Skeletal muscle satellite cell (primary cell): ENCODE results near the gene PTGR2.
A peak's percentile ranks its signal among the peaks of the same experiment; 100 is the strongest.
"Not testable (repeated sequence)": the region's sequence is repeated elsewhere in the genome, so short reads cannot be mapped to it uniquely, and the experiment has no call there.

Experiments
- H3K27me3 ChIP-seq: 2 replicates; pipeline ENCODE4 v1.7.0; 2013; ENCODE audit warnings: low read length; ENCODE audit not compliant: control insufficient read depth, insufficient read depth
- H3K36me3 ChIP-seq: 2 replicates; pipeline ENCODE4 v1.7.0; 2013; ENCODE audit warnings: mild to moderate bottlenecking, control low read depth, low read length; ENCODE audit not compliant: insufficient read depth
- H3K4me1 ChIP-seq: 2 replicates; pipeline ENCODE4 v1.7.0; 2013; ENCODE audit warnings: low read length; ENCODE audit not compliant: control insufficient read depth, insufficient read depth
- H3K4me2 ChIP-seq: 2 replicates; pipeline ENCODE4 v1.7.0; 2013; ENCODE audit warnings: mild to moderate bottlenecking, low read length
- H3K4me3 ChIP-seq: 2 replicates; pipeline ENCODE4 v1.7.0; 2013; ENCODE audit warnings: low read length
- H3K9ac ChIP-seq: 2 replicates; pipeline ENCODE4 v1.7.0; 2013; ENCODE audit warnings: mild to moderate bottlenecking, low read depth, low read length, moderate library complexity
- H3K9me3 ChIP-seq: replicated peaks from 2 replicates; pipeline ENCODE4 v1.7.0; 2013; ENCODE audit warnings: mild to moderate bottlenecking, control low read depth, low read length

The PTGR2 gene

DNA sequence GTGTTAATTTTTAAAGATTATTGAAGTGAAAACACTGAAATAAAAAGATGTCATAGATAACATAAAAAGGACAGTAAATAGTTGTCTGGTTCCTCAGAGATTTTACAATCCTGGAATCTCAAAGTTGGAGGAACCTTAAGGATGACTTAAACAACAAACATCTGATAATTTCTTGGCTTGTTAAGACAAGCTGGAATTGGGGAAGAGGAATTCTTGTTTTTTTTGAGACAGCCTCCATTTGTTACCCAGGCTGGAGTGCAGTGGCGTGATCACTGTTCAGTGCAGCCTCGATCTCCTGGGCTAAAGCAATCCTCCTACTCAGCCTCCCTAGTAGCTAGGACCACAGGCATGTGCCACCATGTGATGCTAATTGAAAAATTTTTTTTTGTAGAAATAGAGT lies 37.3 kb downstream of the PTGR2 start:
- H3K9me3 ChIP-seq, result no peaks in the 10 kb centered on the region
- H3K4me3 ChIP-seq, result no peak overlapping the region
- H3K36me3 ChIP-seq, result peaks cover 9% of the 10 kb centered on the region
- peaks cover 23% of the 10 kb centered on the region for H3K4me1 ChIP-seq
- peak overlapping the region; percentile 99 for H3K9ac ChIP-seq
- no peaks in the 10 kb centered on the region for H3K27me3 ChIP-seq
- peak overlapping the region; percentile 79 for H3K4me2 ChIP-seq

- no peak overlapping the region for H3K4me3 ChIP-seq
- peak overlapping the region; percentile 79 for H3K4me2 ChIP-seq
- peaks cover 12% of the 10 kb centered on the region for H3K36me3 ChIP-seq
- no peaks in the 10 kb centered on the region for H3K9me3 ChIP-seq
- no peaks in the 10 kb centered on the region for H3K27me3 ChIP-seq
- H3K4me1 ChIP-seq, result peaks cover 23% of the 10 kb centered on the region
- no peak overlapping the region for H3K9ac ChIP-seq
Measured at GRCh38 chr14:73889376-73889775, 37.7 kb downstream of the PTGR2 start.

DNA sequence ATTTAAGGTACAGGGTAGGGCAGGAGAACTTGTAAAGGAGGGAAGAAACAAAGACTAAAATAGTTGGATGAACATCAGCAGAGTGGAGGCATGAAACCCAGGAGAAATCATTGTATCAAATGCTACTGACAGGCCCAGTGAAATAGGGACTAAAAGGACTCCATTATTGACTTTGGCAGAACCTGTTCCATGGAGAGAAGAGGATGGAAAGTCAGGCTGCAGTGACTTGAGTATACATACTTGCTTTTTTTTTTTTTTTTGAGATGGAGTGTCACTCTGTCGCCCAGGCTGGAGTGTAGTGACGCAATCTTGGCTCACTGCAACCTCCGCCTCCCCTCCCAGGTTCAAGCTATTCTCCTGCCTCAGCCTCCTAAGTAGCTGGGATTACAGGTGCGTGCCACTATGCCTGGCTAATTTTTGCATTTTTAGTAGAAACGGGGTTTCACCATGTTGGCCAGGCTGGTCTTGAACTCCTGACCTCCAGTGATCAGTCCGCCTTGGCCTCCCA lies 42.6 kb downstream of the PTGR2 start:
- H3K4me1 ChIP-seq, H3K4me2 ChIP-seq, H3K27me3 ChIP-seq, H3K9ac ChIP-seq, H3K9me3 ChIP-seq, H3K4me3 ChIP-seq: not testable (repeated sequence)
- peaks cover 55% of the 10 kb centered on the region for H3K36me3 ChIP-seq

- Histone ChIP-seq H3K36me3 (peaks cover 63% of the 10 kb centered on the region), H3K9ac (no peak overlapping the region), H3K4me3 (no peak overlapping the region), H3K4me2 (no peak overlapping the region), H3K27me3 (no peaks in the 10 kb centered on the region), H3K9me3 (no peaks in the 10 kb centered on the region), H3K4me1 (peaks cover 4% of the 10 kb centered on the region)
Measured at GRCh38 chr14:73895939-73896338, 44.3 kb downstream of the PTGR2 start.

DNA sequence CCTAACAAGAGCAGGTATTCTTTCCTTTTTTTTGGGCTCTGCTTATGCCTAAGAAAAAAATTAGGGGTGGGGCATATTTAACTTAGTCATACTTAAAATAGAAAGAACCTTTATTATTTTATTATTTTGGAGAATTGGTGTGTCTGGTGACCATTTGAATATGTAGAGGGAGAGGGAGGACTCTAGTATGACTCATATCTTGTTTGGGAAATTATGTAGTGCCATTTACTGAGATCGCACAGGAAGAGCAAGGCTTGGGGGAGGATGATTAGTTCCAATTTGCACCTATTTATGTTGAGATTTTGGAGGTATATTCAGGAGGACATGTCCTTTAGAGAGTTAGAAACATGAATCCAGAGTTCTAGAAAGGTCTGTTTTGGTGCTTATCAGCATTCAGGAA lies 44.9 kb downstream of the PTGR2 start:
- peaks cover 4% of the 10 kb centered on the region for H3K4me1 ChIP-seq
- no peak overlapping the region for H3K4me3 ChIP-seq
- no peak overlapping the region for H3K4me2 ChIP-seq
- no peaks in the 10 kb centered on the region for H3K27me3 ChIP-seq
- H3K9me3 ChIP-seq, result no peaks in the 10 kb centered on the region
- H3K36me3 ChIP-seq, result peaks cover 68% of the 10 kb centered on the region
- no peak overlapping the region for H3K9ac ChIP-seq

- no peak overlapping the region for H3K4me3 ChIP-seq
- no peak overlapping the region for H3K9ac ChIP-seq
- H3K4me1 ChIP-seq, result peaks cover 4% of the 10 kb centered on the region
- H3K27me3 ChIP-seq, result no peaks in the 10 kb centered on the region
- peaks cover 72% of the 10 kb centered on the region for H3K36me3 ChIP-seq
- H3K4me2 ChIP-seq, result no peak overlapping the region
- no peaks in the 10 kb centered on the region for H3K9me3 ChIP-seq
Measured at GRCh38 chr14:73903028-73903427, 51.4 kb downstream of the PTGR2 start.

GRCh38 chr14:73909681-73910080 lies 58.0 kb downstream of the PTGR2 start:
- H3K27me3 ChIP-seq, result no peaks in the 10 kb centered on the region
- no peaks in the 10 kb centered on the region for H3K4me1 ChIP-seq
- no peak overlapping the region for H3K4me3 ChIP-seq
- H3K4me2 ChIP-seq, result no peak overlapping the region
- H3K9ac ChIP-seq, result no peak overlapping the region
- H3K9me3 ChIP-seq, result no peaks in the 10 kb centered on the region
- H3K36me3 ChIP-seq, result peaks cover 72% of the 10 kb centered on the region

GRCh38 chr14:73913256-73913655 lies 61.6 kb downstream of the PTGR2 start:
- Histone ChIP-seq H3K9me3 (no peaks in the 10 kb centered on the region), H3K4me3 (no peak overlapping the region), H3K9ac (no peak overlapping the region), H3K36me3 (peaks cover 54% of the 10 kb centered on the region), H3K27me3 (no peaks in the 10 kb centered on the region), H3K4me2 (no peak overlapping the region), H3K4me1 (peaks cover 11% of the 10 kb centered on the region)

DNA sequence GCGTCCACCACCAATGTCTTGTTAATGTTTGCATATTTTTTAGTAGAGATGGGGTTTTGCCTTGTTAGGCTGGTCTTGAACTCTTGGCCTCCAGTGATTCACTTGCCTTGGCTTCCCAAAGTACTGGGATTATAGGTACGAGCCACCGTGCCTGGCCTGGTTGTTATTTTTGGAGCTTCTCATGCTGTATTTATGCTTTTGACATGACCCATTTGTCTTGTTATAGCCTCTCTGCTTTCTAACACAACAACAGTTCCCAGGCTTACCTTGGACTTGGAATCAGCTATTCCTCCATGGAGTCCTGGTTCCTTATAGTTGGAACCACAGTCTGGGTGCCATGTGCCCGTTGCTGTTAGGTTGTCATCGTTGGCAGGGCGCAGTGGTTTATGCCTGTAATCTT lies 64.7 kb downstream of the PTGR2 start:
- Histone ChIP-seq H3K36me3 (peaks cover 42% of the 10 kb centered on the region), H3K9me3 (no peaks in the 10 kb centered on the region), H3K9ac (no peak overlapping the region), H3K4me2 (no peak overlapping the region), H3K4me1 (peaks cover 11% of the 10 kb centered on the region), H3K27me3 (no peaks in the 10 kb centered on the region), H3K4me3 (no peak overlapping the region)

DNA sequence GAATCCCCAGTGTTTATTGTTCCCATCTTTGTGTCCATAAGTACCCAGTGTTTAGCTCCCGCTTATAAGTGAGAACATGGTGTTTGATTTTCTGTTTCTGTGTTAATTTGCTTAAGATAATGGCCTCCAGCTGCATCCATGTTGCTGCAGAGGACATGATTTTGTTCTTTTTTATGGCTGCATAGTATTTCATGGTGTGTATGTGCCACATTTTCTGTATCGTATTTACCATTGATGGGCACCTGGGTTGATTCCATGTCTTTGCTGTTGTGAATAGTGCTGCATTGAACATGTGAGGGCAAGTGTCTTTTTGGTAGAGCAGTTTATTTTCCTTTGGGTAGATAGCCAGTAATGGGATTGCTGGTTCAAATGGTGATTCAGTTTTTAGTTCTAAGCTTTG lies 67.8 kb downstream of the PTGR2 start:
- not testable (repeated sequence) for H3K27me3 ChIP-seq, H3K9me3 ChIP-seq, H3K9ac ChIP-seq, H3K4me2 ChIP-seq, H3K4me3 ChIP-seq
- H3K36me3 ChIP-seq, result peaks cover 50% of the 10 kb centered on the region
- H3K4me1 ChIP-seq, result peaks cover 11% of the 10 kb centered on the region

DNA sequence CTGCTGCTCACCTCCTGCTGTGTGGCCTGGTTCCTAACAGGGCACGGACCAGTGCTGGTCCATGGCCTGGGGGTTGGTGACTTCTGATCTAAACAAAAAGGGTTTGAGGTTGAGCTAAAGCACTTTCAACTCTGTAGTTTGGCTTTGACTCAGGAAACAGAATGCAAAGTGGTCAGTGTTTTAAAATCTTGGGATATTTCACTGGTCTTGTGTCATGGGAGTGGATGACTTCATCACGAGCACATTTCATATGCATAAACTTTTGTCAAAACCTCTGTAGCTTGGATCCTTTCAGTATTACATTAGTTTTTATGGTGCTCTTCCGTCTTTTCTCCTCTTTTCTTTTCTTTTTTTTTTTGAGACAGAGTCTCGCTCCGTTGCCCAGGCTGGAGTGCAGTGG lies 72.7 kb downstream of the PTGR2 start:
- no peak overlapping the region for H3K4me3 ChIP-seq
- H3K36me3 ChIP-seq, result peaks cover 65% of the 10 kb centered on the region
- H3K4me2 ChIP-seq, result no peak overlapping the region
- no peaks in the 10 kb centered on the region for H3K4me1 ChIP-seq
- no peaks in the 10 kb centered on the region for H3K27me3 ChIP-seq
- H3K9ac ChIP-seq, result no peak overlapping the region
- H3K9me3 ChIP-seq, result no peaks in the 10 kb centered on the region
